Cortex of kidney (tissue), 1 donor: Measurements from ENCODE around the gene CTNND2.

Source experiments
- DNase-seq: peaks from one replicate; lab custom pipeline; 2025; lab: John Stamatoyannopoulos, UW

The CTNND2 gene

GRCh38 chr5:10927608-10928007, 976.6 kb downstream of the CTNND2 start:
- no peak for DNase-seq

- no peak for DNase-seq
Measured at GRCh38 chr5:10923310-10923709, 980.9 kb downstream of the CTNND2 start.
